ENCODE data around the gene SIPA1L3.
A peak's percentile ranks its signal among the peaks of the same experiment; 100 is the strongest.

Gene SIPA1L3

DNA sequence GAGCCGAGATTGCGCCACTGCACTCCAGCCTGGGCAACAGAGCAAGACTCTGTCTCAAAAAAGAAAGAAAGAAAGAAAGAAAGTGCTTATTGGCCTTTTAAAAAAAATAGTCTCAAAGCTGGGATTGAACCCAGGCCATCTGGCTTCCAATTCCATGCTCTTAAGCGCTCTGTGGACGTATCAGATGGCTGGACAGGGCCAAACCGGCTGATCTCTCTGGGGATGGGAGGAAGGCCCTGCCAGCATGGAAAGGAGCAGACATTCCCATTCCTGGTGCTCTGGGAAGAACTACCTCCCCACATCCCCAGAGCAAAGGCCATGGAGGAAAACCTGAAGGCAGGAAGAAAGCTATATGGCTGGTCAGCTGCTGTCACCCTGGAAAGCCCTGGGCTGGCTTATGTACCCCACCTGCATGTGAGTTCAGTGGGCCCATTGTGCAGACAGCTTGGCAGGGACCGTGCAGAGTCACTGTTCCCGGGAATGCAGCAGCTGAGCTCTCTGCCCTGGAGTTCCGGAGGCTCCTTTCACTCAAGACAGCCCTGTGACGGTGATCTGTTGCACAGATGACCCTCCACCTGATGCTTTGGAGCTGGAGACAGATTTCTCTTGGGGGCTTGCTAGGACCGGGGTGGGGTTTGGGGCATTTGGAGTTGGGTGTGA, 84.3 kb downstream of the SIPA1L3 start:
- no peak for TF ChIP-seq EZH2 (IDR thresholded peaks at IDR 0.05; ENCODE audit: borderline replicate concordance, low read length)
- TF ChIP-seq, protein P1, sequence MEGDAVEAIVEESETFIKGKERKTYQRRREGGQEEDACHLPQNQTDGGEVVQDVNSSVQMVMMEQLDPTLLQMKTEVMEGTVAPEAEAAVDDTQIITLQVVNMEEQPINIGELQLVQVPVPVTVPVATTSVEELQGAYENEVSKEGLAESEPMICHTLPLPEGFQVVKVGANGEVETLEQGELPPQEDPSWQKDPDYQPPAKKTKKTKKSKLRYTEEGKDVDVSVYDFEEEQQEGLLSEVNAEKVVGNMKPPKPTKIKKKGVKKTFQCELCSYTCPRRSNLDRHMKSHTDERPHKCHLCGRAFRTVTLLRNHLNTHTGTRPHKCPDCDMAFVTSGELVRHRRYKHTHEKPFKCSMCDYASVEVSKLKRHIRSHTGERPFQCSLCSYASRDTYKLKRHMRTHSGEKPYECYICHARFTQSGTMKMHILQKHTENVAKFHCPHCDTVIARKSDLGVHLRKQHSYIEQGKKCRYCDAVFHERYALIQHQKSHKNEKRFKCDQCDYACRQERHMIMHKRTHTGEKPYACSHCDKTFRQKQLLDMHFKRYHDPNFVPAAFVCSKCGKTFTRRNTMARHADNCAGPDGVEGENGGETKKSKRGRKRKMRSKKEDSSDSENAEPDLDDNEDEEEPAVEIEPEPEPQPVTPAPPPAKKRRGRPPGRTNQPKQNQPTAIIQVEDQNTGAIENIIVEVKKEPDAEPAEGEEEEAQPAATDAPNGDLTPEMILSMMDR (IDR thresholded peaks at IDR 0.05; ENCODE audit: low read length), result no peak
- Histone ChIP-seq H3K9ac (ENCODE audit: low read length) (no peak overlapping the region; the same call in 1 of the 2 replicates), H4K20me1 (ENCODE audit: insufficient read depth, low read length) (no peaks in the 10 kb centered on the region), H3K4me1 (ENCODE audit: insufficient read depth, low read length, severe bottlenecking) (peaks cover 34% of the 10 kb centered on the region), H3K9me2 (ENCODE audit: low read depth, low read length) (no peaks in the 10 kb centered on the region), H3K79me2 (ENCODE audit: insufficient read depth, low read length) (0 out of 2 replicates have a peak, but pooled peaks cover 2% of the 10 kb centered on the region), H3K27me3 (ENCODE audit: insufficient read depth, low read length) (no peaks in the 10 kb centered on the region), H3K27ac (ENCODE audit: low read depth, low read length, poor library complexity, severe bottlenecking) (peak overlapping the region; percentile 26), H3F3A (ENCODE audit: insufficient read depth, low read length) (no peaks in the 10 kb centered on the region), H3K4me2 (ENCODE audit: low read length) (no peak overlapping the region), H3K9me3 (ENCODE audit: low read length) (no peaks in the 10 kb centered on the region), H3K36me3 (ENCODE audit: insufficient read depth, low read length) (peaks cover 17% of the 10 kb centered on the region; the same call in 1 of the 2 replicates), H2AFZ (ENCODE audit: low read length) (no peak overlapping the region), H3K4me3 (ENCODE audit: low read depth, low read length, poor library complexity, severe bottlenecking) (no peak overlapping the region)

DNA sequence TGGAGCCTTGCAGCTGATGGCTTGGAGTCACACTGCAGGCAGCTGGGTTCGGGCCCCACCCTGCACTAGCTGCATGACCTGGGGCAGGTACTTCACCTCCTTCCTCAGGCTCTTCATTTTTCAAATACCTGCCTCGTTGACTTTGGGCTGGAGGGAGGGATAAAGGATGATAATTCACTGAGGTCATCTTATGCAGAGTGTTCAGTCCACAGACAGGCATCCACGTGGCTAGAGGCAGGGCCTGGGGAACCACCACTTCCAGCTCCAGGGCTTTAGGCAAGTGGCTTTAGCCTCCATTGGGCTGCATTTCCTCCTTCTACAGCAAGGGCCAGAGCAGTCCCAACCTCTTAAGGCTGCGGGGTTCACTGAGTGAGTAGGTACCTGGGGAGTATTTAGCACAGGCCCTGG, 84.8 kb downstream of the SIPA1L3 start:
- Histone ChIP-seq H3K9me3 (ENCODE audit: low read length) (no peaks in the 10 kb centered on the region), H3F3A (ENCODE audit: insufficient read depth, low read length) (no peaks in the 10 kb centered on the region), H3K4me2 (ENCODE audit: low read length) (no peak overlapping the region), H3K27ac (ENCODE audit: low read depth, low read length, poor library complexity, severe bottlenecking) (peak overlapping the region; percentile 26), H4K20me1 (ENCODE audit: insufficient read depth, low read length) (no peaks in the 10 kb centered on the region), H2AFZ (ENCODE audit: low read length) (no peak overlapping the region), H3K9ac (ENCODE audit: low read length) (no peak overlapping the region; the same call in 1 of the 2 replicates), H3K27me3 (ENCODE audit: insufficient read depth, low read length) (no peaks in the 10 kb centered on the region), H3K4me1 (ENCODE audit: insufficient read depth, low read length, severe bottlenecking) (peaks cover 29% of the 10 kb centered on the region), H3K79me2 (ENCODE audit: insufficient read depth, low read length) (0 out of 2 replicates have a peak, but pooled peaks cover 5% of the 10 kb centered on the region), H3K9me2 (ENCODE audit: low read depth, low read length) (no peaks in the 10 kb centered on the region), H3K36me3 (ENCODE audit: insufficient read depth, low read length) (peaks cover 17% of the 10 kb centered on the region; the same call in 1 of the 2 replicates), H3K4me3 (ENCODE audit: low read depth, low read length, poor library complexity, severe bottlenecking) (no peak overlapping the region)
- TF ChIP-seq EZH2 (IDR thresholded peaks at IDR 0.05; ENCODE audit: borderline replicate concordance, low read length), result no peak
- TF ChIP-seq, protein P1 (IDR thresholded peaks at IDR 0.05; ENCODE audit: low read length), result no peak

DNA sequence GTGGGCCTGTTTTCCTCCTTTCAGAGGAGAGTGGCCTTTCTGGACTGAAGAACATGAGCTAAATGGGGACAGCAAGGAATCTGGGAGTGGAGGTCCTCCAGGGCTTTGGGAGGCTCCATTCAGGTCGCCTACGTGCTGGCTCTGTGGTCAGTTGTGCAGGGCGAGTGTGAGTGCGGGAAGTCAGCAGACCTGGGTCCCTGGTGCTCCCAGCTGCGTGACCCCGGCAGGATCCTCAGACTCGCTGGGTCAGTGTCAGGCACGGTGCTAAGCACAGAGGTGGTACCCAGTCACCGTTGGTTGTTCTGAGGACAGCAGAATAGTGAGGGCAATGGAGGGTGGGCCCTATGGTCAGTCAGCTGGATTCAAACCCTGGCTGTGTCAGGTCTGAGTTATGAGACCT, 85.8 kb downstream of the SIPA1L3 start:
- Histone ChIP-seq H3K27me3 (ENCODE audit: insufficient read depth, low read length) (no peaks in the 10 kb centered on the region), H3F3A (ENCODE audit: insufficient read depth, low read length) (no peaks in the 10 kb centered on the region), H3K36me3 (ENCODE audit: insufficient read depth, low read length) (peaks cover 17% of the 10 kb centered on the region; the same call in 1 of the 2 replicates), H3K79me2 (ENCODE audit: insufficient read depth, low read length) (0 out of 2 replicates have a peak, but pooled peaks cover 5% of the 10 kb centered on the region), H3K4me1 (ENCODE audit: insufficient read depth, low read length, severe bottlenecking) (peaks cover 23% of the 10 kb centered on the region), H3K27ac (ENCODE audit: low read depth, low read length, poor library complexity, severe bottlenecking) (no peak overlapping the region), H3K9me3 (ENCODE audit: low read length) (no peaks in the 10 kb centered on the region), H3K4me2 (ENCODE audit: low read length) (no peak overlapping the region), H3K9ac (ENCODE audit: low read length) (no peak overlapping the region), H3K4me3 (ENCODE audit: low read depth, low read length, poor library complexity, severe bottlenecking) (no peak overlapping the region), H3K9me2 (ENCODE audit: low read depth, low read length) (no peaks in the 10 kb centered on the region), H2AFZ (ENCODE audit: low read length) (no peak overlapping the region), H4K20me1 (ENCODE audit: insufficient read depth, low read length) (no peaks in the 10 kb centered on the region)
- TF ChIP-seq EZH2 (IDR thresholded peaks at IDR 0.05; ENCODE audit: borderline replicate concordance, low read length), result no peak
- TF ChIP-seq, protein P1 (IDR thresholded peaks at IDR 0.05; ENCODE audit: low read length), result no peak

Measured in OCI-LY1 (cell line).